Endothelial cell (in vitro differentiated cells): ENCODE data around the gene TACR2. TPM values are rescaled to one million over a fixed set of nuclear protein-coding genes. Genes with fewer than 3 reads are reported as not detected.

Experiments used
- DNase-seq: peaks from one replicate; pipeline ENCODE4 v3.0.0; 2021; ENCODE audit warnings: low spot score
- H3K27ac Mint-ChIP-seq: one replicate; pipeline ENCODE4 v1.8.0; 2021; ENCODE audit warnings: mixed read lengths, inconsistent platforms; ENCODE audit not compliant: unreplicated experiment
- H3K27me3 Mint-ChIP-seq: one replicate; pipeline ENCODE4 v1.8.0; 2021; ENCODE audit warnings: mild to moderate bottlenecking, moderate library complexity, mixed read lengths, inconsistent platforms; ENCODE audit not compliant: unreplicated experiment
- H3K36me3 Mint-ChIP-seq: one replicate; pipeline ENCODE4 v1.8.0; 2021; ENCODE audit warnings: mild to moderate bottlenecking, low read depth, mixed read lengths, inconsistent platforms; ENCODE audit not compliant: unreplicated experiment
- H3K4me1 Mint-ChIP-seq: one replicate; pipeline ENCODE4 v1.8.0; 2021; ENCODE audit warnings: mild to moderate bottlenecking, mixed read lengths, inconsistent platforms; ENCODE audit not compliant: unreplicated experiment
- H3K4me3 Mint-ChIP-seq: one replicate; pipeline ENCODE4 v1.8.0; 2021; ENCODE audit warnings: mild to moderate bottlenecking, mixed read lengths, inconsistent platforms; ENCODE audit not compliant: unreplicated experiment
- H3K9me3 Mint-ChIP-seq: one replicate; pipeline ENCODE4 v1.8.0; 2021; ENCODE audit warnings: mixed read lengths, inconsistent platforms; ENCODE audit not compliant: unreplicated experiment
- total RNA-seq: library from RNA; stranded (reverse); fragmentation: NEBNext Ultra II Directional; extraction: Animal tissue kit (Norgen Biotek cat#: 25700); gene quantifications from one replicate; pipeline ENCODE4 v1.2.1, GENCODE V29; 2021; ENCODE audit not compliant: unreplicated experiment
- TF ChIP-seq, protein P1 (sequence below): fragments of 200-600 bp; sonication (generic); IDR thresholded peaks from one replicate; pipeline ENCODE4 v1.5.0; 2021; ENCODE audit warnings: antibody characterized with exemption; ENCODE audit not compliant: unreplicated experiment

Gene TACR2
- total RNA-seq, 1 donor from 2014 or later: not detected

DNA sequence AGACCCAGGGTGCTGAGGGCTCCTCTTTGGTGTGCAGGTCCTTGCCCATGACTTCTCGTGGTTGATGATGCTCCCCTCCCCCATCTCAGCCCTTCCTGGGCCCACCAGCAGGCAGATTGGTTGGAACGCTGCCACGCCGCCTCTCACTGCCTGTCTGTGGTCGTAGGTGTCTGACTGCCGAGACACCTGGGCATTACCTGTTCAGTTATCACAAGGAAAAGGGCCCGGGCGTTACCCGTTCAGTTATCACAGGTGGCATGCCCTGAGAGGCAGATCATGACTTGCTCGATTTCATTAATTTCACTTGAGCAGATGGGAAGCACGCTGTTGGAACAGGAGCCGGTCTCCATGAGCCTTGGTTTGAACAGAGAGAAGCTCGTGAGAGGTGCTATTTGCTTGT lies 42.5 kb downstream of the TACR2 start:
- peaks cover 45% of the 10 kb centered on the region for H3K4me1 Mint-ChIP-seq
- H3K36me3 Mint-ChIP-seq: peaks cover 59% of the 10 kb centered on the region
- H3K27me3 Mint-ChIP-seq: peaks cover 18% of the 10 kb centered on the region
- DNase-seq: no peak
- H3K9me3 Mint-ChIP-seq: no peaks in the 10 kb centered on the region
- no peak overlapping the region for H3K4me3 Mint-ChIP-seq
- TF ChIP-seq, protein P1, sequence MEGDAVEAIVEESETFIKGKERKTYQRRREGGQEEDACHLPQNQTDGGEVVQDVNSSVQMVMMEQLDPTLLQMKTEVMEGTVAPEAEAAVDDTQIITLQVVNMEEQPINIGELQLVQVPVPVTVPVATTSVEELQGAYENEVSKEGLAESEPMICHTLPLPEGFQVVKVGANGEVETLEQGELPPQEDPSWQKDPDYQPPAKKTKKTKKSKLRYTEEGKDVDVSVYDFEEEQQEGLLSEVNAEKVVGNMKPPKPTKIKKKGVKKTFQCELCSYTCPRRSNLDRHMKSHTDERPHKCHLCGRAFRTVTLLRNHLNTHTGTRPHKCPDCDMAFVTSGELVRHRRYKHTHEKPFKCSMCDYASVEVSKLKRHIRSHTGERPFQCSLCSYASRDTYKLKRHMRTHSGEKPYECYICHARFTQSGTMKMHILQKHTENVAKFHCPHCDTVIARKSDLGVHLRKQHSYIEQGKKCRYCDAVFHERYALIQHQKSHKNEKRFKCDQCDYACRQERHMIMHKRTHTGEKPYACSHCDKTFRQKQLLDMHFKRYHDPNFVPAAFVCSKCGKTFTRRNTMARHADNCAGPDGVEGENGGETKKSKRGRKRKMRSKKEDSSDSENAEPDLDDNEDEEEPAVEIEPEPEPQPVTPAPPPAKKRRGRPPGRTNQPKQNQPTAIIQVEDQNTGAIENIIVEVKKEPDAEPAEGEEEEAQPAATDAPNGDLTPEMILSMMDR: no peak
- H3K27ac Mint-ChIP-seq: peak overlapping the region; percentile 80

DNA sequence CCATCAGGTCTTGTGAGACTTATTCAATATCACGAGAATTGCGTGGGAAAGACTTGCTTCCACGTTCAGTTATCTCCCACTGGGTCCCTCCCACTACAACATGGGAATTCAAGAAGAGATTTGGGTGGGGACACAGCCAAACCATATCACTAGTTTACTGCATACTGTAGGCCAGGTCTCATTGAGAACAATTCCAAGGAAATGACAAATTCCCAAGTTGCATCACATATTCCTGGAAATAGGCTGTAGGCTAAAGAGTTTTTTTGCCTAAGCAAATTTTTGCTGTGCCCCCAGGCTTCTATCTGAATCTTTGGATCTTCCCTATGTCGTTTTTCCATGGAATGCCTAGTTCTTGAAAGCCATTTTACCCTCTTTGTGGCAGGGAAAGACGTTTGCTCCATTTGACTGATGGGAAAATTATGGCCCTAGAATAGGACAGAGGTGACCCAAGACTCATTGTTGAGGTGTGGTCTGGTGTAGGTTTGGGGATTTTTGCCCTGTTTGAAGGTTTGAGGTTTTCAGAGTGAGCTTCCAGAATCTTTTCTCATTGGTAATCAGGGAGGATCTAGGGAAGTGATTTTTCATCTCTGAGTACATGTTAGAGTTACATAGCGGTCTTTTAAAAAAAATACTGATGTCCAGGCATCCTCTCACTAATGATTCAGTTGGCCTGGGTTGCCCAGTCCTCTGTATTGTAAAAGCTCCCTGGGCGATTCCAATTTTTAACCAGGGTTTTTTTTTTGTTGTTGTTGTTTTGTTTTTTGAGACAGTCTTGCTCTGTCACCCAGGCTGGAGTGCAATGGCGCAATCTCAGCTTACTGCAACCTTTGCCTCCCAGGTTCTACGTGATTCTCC lies 44.4 kb downstream of the TACR2 start:
- H3K27ac Mint-ChIP-seq: no peak overlapping the region

DNA sequence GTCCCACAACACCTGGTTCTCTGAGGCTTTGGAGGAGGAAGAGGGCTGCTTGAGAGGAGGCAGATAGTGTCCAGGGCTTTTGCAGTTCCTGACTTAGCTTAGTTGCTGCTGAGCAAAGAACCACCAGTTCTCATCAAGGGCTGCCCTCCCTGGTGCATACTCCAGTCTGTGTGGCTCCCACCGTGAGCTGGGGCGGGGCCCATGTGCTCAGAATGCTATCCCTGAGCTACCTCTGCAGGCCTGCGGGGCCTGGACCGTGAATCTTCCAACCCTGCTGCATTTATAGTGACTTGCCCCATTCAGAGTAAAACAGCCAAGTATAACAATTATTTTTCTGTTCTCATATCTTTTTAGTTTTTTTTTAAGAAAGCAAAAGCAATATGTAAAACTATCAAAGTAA lies 49.2 kb downstream of the TACR2 start:
- H3K27me3 Mint-ChIP-seq: peaks cover 11% of the 10 kb centered on the region

More for the DNA sequence above, 44.4 kb downstream of the TACR2 start:
- Mint-ChIP-seq H3K36me3 (peaks cover 61% of the 10 kb centered on the region), H3K9me3 (no peaks in the 10 kb centered on the region), H3K4me1 (peaks cover 29% of the 10 kb centered on the region), H3K27me3 (peaks cover 14% of the 10 kb centered on the region), H3K4me3 (no peak overlapping the region)
- DNase-seq: no peak
- TF ChIP-seq, protein P1: no peak

DNA sequence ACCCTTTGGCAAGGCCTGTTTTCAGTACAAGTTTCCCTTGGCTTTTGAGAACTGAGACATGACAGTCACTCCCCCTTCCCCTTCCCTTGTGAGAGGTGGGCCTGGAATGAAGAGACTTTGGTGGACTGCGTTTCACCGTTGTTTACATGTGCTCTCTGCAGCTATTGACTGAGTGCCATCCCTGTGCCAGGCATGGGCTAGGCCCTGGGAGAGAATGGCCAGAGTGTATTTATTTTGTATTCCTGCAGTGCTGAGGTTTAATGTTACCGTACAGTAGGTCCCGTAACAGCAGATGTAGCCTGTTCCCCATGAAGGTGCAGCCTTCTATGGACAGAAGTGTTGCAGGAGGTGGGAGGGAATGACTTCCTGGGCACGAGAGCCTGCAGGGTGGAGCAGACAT lies 50.0 kb downstream of the TACR2 start:
- Mint-ChIP-seq H3K4me1 (peaks cover 5% of the 10 kb centered on the region), H3K27ac (no peak overlapping the region), H3K36me3 (peaks cover 50% of the 10 kb centered on the region), H3K4me3 (peak overlapping the region; percentile 37), H3K9me3 (no peaks in the 10 kb centered on the region), H3K27me3 (peaks cover 11% of the 10 kb centered on the region)
- DNase-seq: no peak
- TF ChIP-seq, protein P1: no peak

More for the DNA sequence above, 49.2 kb downstream of the TACR2 start:
- TF ChIP-seq, protein P1: no peak
- peaks cover 57% of the 10 kb centered on the region for H3K36me3 Mint-ChIP-seq
- H3K9me3 Mint-ChIP-seq: no peaks in the 10 kb centered on the region
- H3K4me1 Mint-ChIP-seq: peaks cover 5% of the 10 kb centered on the region
- DNase-seq: no peak
- no peak overlapping the region for H3K27ac Mint-ChIP-seq
- no peak overlapping the region for H3K4me3 Mint-ChIP-seq
